Heart left ventricle (tissue), 16 donors: Measurements from ENCODE around the gene RELT. TPM values are rescaled to one million over a fixed set of nuclear protein-coding genes. Genes with fewer than 3 reads are reported as not detected.

Source experiments
- ATAC-seq, 4 donors: fragments of 200-7000 bp; cut with Tn5 transposase; one replicate each; pipeline ENCODE4 v1.9.1; 2020 to 2022; ENCODE audit warnings: moderate library complexity in 4 of 4, mild to moderate bottlenecking in 3 of 4, moderate number of reproducible peaks in 1 of 4
- DNase-seq, 5 donors: peaks; one replicate each; pipeline ENCODE4 v3.0.0-alpha.2; 2020
- H3K27ac ChIP-seq, 12 donors: fragments of 200-600 bp; sonication (generic) in 4 of 12; one replicate each; pipeline versions ENCODE4 v1.5.0 to v1.8.0; 2016 to 2022; ENCODE audit warnings: mild to moderate bottlenecking in 2 of 12
- H3K27me3 ChIP-seq, 9 donors: fragments of 200-600 bp; sonication (generic) in 2 of 9; one replicate each; pipeline versions ENCODE4 v1.5.1 to v1.8.0; 2016 to 2022; ENCODE audit warnings: mild to moderate bottlenecking in 3 of 9
- H3K36me3 ChIP-seq, 9 donors: fragments of 200-600 bp; sonication (generic) in 2 of 9; one replicate each; pipeline versions ENCODE4 v1.5.0 to v1.8.0; 2018 to 2022; ENCODE audit warnings: mild to moderate bottlenecking in 2 of 9
- H3K4me1 ChIP-seq, 12 donors: fragments of 200-600 bp; sonication (generic) in 4 of 12; one replicate each; pipeline versions ENCODE4 v1.5.0 to v1.8.0; 2016 to 2022; ENCODE audit warnings: mild to moderate bottlenecking in 3 of 12
- H3K4me3 ChIP-seq, 12 donors: fragments of 200-600 bp; sonication (generic) in 4 of 12; one replicate each; pipeline versions ENCODE4 v1.5.0 to v1.8.0; 2017 to 2022; ENCODE audit warnings: mild to moderate bottlenecking in 9 of 12, moderate library complexity in 4 of 12
- H3K9me3 ChIP-seq, 12 donors: fragments of 200-600 bp; sonication (generic) in 4 of 12; one replicate each; pipeline versions ENCODE4 v1.5.0 to v1.8.0; 2016 to 2022; ENCODE audit warnings: mild to moderate bottlenecking in 1 of 12
- CTCF ChIP-seq, 12 donors: fragments of 200-600 bp; sonication (generic) in 4 of 12; IDR thresholded peaks; one replicate each; pipeline versions ENCODE4 v1.5.0 to v1.8.0; 2018 to 2022; ENCODE audit warnings: antibody characterized with exemption in 12 of 12, mild to moderate bottlenecking in 5 of 12
- POLR2A ChIP-seq, 2 donors: fragments of 450-650 bp; IDR thresholded peaks; one replicate each; pipeline ENCODE4 v1.6.1; 2017; ENCODE audit warnings: antibody characterized with exemption in 2 of 2, mild to moderate bottlenecking in 2 of 2, moderate library complexity in 2 of 2
- WGBS, 4 donors: extraction: QIAGEN DNeasy Blood & Tissue Kit in 2 of 4; methylation state at CpG; one replicate each; pipeline versions ENCODE4 v1.1.5 to v1.1.7; 2013 to 2018; 5-methylcytosine and 5-hydroxymethylcytosine counted together
- intact Hi-C, 10 donors: fragments of 100-400 bp; cut with DNase I; formaldehyde crosslinking; loops; one replicate each; pipeline versions ENCODE4 v1.11.1 to v1.14.2; 2022
- polyA plus RNA-seq, 2 donors: library from polyadenylated mRNA; stranded (reverse); fragments of 200-250 nt; gene quantifications; one replicate each; pipeline ENCODE4 v1.2.3, GENCODE V29; 2013
- total RNA-seq, 9 donors: library from RNA; depleted of rRNA in 2 of 9; stranded (reverse); fragments of >200 nt in 2 of 9; fragmentation: NEBNext Ultra II Directional in 3 of 9; extraction: Animal tissue kit (Norgen Biotek cat#: 25700) in 3 of 9; gene quantifications; one replicate each; pipeline versions ENCODE4 v1.1.0 to v1.2.4, GENCODE V29; 2016 to 2023
- donor health status: ischemic (EF 13 %, LVEDD 7.1; RV severe dilation, severe dysfunction).
- donor health status: healthy with polysubstance abuse.
- donor health status: DM: no; HTN: yes; CAD: no.
- donor health status: DM: no; HTN: no; CAD: no.
- donor health status: ischemic (EF 25% LVEDD 6.9; RV normal size, moderate dysfunction).
- donor health status: ischemic (EF 25% LVEDD 5.7; RV mildly dilated, moderate dysfunction).
- donor health status: healthy.
- donor health status: DM: yes; HTN: yes; CAD: no.
- donor health status: ischemic (EF 35%, LVEDD 5.7; RV mildly dilated, moderate dysfunction).
- donor health status: nonischemic (EF 11% LVEDD 7.7; RV severe dilation, severe dysfunction).
- donor health status: DM: yes; HTN: yes; CAD: no.
- donor health status: PGD.
- donor health status: ischemic (EF 29% LVEDD 5.4; RV normal size, mild dysfunction).
- donor health status: nonischemic (EF 23%, LVEDD 6.1; RV moderate dilation, normal function).

RELT gene
- total and polyA plus RNA-seq, 11 donors, result 1.0 to 13.9 (median 2.6) TPM

DNA sequence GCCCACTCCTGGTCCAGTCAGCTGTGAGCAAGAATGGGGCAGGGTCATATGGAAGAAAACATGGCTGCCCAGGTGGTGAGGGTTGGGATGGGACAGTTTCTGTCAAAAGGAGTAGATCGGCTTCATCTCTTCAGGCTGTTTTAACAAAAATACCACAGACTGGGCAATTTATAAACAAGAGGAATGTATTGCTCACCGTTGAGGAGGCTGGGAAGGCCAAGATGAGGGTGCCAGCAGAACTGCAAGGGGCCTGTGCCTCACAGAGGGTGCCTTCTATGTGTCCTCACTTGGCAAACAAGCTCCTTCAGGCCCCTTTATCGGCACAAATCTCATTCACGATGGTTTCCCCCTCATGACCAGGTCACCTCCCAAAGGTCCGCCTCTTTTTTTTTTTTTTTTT lies 18.1 kb upstream of the RELT start:
- TF ChIP-seq POLR2A (IDR thresholded peaks at IDR 0.05) (no peak), CTCF (IDR thresholded peaks at IDR 0.05) (no peak)
- Histone ChIP-seq H3K36me3 (peaks cover 6 to 97% (median 81%) of the 10 kb centered on the region in 9 donors), H3K4me3 (no peak overlapping the region), H3K4me1 (peaks cover 0 to 25% (median 6%) of the 10 kb centered on the region in 12 donors), H3K27ac (no peak overlapping the region), H3K9me3 (no peaks in the 10 kb centered on the region), H3K27me3 (no peaks in the 10 kb centered on the region)
- ATAC-seq (no peak), DNase-seq (no peak)
- 63 to 80% (median 78%) methylated on average over 5 of the region's 5 CpGs for WGBS, 4 donors
- intact Hi-C loops, result no loop called here

DNA sequence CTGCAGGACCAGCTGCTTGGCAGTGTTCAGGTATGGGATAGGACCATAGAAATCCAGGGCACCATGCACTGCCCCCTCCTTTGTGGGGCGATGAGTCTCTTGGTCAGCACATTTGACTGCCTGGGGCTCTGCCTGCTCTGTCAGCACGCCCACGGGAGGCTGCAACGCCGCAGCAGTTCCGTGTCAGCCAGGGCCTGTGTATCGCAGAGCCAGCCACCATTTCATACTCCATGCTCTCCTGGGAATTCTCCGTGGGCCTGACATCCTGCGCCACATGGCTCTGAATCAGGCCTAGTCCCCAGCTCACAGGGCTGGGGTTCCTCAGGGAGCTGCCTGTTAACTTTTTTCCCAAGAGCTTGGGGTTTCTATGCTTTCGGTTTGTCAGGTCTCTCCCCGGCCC lies 16.9 kb upstream of the RELT start:
- Histone ChIP-seq H3K27me3 (no peaks in the 10 kb centered on the region), H3K27ac (peak overlapping the region in 11 of 12 donors; percentile 19 to 61 (median 47)), H3K9me3 (no peaks in the 10 kb centered on the region), H3K4me3 (peak overlapping the region in 2 of 12 donors; percentile 11 to 15), H3K4me1 (peaks cover 0 to 25% (median 6%) of the 10 kb centered on the region in 12 donors), H3K36me3 (peaks cover 6 to 98% (median 83%) of the 10 kb centered on the region in 9 donors)
- intact Hi-C loops, result no loop called here
- TF ChIP-seq CTCF (IDR thresholded peaks at IDR 0.05), result no peak
- no peak for TF ChIP-seq POLR2A (IDR thresholded peaks at IDR 0.05)
- WGBS, 4 donors, result 64 to 78% (median 67%) methylated on average over 8 to 11 of the region's 11 CpGs
- ATAC-seq, result peak; percentile 40 to 76 (median 58)
- DNase-seq, result peak; percentile 65 to 83 (median 81)

DNA sequence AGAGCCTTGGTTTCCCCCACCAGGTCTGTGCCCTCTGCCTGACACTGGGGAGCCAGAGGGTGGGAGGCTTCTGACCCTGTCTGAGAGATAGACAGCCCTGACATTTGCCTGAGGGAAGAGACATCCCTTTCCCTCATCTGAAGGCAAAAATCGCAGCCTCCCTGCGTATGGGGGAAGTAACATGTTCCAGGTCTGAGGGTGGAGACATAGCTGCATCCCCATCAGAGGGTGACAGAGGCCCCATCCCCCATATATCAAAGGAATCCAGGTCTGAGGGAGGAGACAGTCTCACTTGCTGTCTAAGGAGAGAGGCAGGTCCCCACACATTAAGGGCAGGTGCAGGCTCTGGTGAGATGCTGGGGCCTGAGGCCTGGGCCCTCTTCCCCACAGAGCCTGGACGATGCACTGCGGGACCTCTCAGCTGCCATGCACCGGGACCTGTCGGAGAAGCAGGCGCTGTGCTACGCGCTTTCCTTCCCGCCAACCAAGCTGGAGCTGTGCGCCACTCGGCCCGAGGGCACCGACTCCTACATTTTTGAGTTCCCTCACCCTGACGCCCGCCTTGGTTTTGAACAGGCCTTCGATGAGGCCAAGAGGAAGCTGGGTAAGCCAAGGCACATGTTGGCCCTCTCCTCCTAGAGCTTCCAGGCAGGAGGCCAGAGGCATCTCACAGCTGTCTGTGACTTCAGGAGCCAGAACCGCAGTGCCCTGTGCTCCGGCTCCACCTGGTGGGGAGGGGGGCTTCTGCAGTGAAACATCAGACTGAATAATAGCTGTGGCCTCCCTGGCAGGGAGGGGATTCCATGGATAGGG lies 16.1 kb upstream of the RELT start:
- TF ChIP-seq POLR2A (IDR thresholded peaks at IDR 0.05), result no peak
- TF ChIP-seq CTCF (IDR thresholded peaks at IDR 0.05), result peak in 5 of 12 donors; percentile 6 to 31 (median 19)
- ATAC-seq, result peak; percentile 5 to 23 (median 8)
- 75 to 83% (median 81%) methylated on average over 12 to 19 of the region's 19 CpGs for WGBS, 4 donors
- DNase-seq, result no peak
- peak overlapping the region in 11 of 12 donors; percentile 5 to 61 (median 47) for H3K27ac ChIP-seq
- peaks cover 6 to 99% (median 91%) of the 10 kb centered on the region in 9 donors for H3K36me3 ChIP-seq
- H3K27me3 ChIP-seq, result no peaks in the 10 kb centered on the region
- intact Hi-C loops, result no loop called here
- peaks cover 0 to 25% (median 6%) of the 10 kb centered on the region in 12 donors for H3K4me1 ChIP-seq
- H3K4me3 ChIP-seq, result peak overlapping the region in 1 of 12 donors; percentile 15
- no peaks in the 10 kb centered on the region for H3K9me3 ChIP-seq

DNA sequence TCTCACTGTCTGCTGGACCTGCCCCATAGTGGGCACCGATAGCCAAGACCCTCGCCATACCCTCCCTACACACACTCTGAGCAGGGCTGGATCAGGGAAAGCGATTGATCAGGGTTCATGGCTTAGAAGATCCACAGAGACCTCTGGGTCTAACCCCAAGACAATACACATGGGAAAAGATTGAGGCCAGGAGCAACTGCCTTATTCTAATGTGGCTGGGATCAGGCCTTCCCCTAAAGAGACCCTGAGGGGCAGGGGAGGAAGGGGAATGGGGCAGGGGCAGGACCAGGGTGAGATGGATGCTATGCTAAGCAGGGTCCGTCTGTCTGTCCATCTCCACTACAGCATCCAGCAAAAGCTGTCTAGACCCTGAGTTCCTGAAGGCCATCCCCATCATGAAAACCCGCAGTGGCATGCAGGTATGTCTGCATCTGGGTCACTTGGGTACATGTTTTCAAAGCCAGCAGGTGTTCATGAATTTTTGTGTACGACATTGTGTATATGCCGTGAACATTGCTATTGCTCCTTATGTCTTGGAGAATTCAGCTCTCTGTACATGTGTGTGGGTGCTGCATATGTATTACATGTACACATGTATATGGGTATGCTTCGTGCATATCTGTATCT lies 15.3 kb upstream of the RELT start:
- intact Hi-C loops, result no loop called here
- no peak overlapping the region for H3K4me3 ChIP-seq
- H3K27ac ChIP-seq, result peak overlapping the region in 2 of 12 donors; percentile 30 to 60
- no peaks in the 10 kb centered on the region for H3K27me3 ChIP-seq
- no peaks in the 10 kb centered on the region for H3K9me3 ChIP-seq
- no peak for TF ChIP-seq POLR2A (IDR thresholded peaks at IDR 0.05)
- peak in 1 of 12 donors; percentile 2 for TF ChIP-seq CTCF (IDR thresholded peaks at IDR 0.05)
- peaks cover 9 to 99% (median 93%) of the 10 kb centered on the region in 9 donors for H3K36me3 ChIP-seq
- DNase-seq (no peak), ATAC-seq (no peak)
- 92 to 96% (median 94%) methylated on average over 8 of the region's 8 CpGs for WGBS, 4 donors
- H3K4me1 ChIP-seq, result peaks cover 0 to 30% (median 10%) of the 10 kb centered on the region in 12 donors
